Activated CD4-positive, alpha-beta T cell treated with anti-CD3 and anti-CD28 coated beads, Interleukin-10, Interleukin-2, amounts not matched to agents 100 ng/mL and 50 ng/mL, durations not matched to agents 16 hours and 8 hours (primary cell): ENCODE results near the gene TRDMT1.
A peak's percentile ranks its signal among the peaks of the same experiment; 100 is the strongest.

ENCODE experiments used
- DNase-seq: peaks from one replicate; pipeline ENCODE4 v3.0.0-alpha.2; 2020

TRDMT1 gene

DNA sequence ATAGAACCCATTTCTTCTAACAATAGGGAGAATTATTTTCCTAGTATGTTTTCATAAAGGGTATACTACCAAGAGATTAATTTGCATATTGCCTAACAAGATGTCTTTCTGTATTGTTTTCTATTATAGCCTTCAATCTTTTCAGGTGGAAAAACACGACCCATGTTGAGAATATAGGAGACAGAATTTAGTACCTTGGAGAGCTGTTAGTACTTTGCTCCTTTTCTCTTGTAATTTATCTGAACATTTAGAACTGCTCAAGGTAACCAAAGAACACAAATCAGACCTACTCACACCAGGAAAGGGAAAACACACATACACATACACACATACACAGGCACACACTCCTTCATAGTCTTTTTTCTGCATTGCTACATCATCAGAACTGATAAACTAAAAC lies 7.8 kb upstream of the TRDMT1 start:
- DNase-seq, result no peak

DNA sequence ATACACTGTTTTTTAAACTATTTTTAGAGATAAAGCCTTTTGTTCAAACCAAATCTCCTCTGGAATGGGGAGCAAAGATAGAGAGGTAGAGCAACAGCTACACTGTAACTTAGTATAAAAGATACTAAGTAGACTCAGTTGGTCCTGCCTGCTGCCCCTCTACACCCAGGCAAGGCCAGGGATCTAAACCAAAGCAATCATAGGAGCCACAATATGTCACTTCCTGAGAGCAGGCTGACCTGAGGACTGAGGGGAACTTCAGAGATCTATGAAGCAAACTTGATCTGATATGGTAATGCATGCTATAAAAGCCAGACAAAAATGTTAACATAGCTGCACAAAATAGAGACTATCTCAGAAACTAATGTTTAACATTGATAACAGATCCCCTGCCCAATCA lies 7.0 kb upstream of the TRDMT1 start:
- DNase-seq, result no peak

DNA sequence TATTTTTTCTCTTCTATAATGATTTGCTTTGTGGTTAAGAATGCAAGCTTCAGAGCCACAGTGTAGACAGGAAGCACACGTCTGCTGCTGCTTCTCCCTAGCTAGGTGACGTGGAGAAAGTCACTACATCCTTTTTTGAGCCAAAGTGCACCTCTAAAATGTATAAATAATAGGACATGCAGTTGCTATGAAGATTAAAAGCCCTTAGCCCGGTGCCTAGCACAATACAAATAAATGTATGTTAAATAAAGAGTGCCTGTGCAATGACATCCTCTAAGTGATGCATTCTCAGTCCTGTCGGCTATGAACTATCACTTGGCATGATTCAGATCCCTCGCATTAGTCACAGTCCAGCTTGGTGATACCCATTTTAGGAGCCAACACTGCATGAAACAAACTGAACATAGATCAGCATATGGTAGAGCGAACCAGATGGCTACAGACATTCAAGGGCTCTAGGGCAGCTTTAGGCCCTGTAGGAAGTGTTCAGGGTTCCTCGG lies 4.8 kb upstream of the TRDMT1 start:
- DNase-seq, result peak; percentile 80

DNA sequence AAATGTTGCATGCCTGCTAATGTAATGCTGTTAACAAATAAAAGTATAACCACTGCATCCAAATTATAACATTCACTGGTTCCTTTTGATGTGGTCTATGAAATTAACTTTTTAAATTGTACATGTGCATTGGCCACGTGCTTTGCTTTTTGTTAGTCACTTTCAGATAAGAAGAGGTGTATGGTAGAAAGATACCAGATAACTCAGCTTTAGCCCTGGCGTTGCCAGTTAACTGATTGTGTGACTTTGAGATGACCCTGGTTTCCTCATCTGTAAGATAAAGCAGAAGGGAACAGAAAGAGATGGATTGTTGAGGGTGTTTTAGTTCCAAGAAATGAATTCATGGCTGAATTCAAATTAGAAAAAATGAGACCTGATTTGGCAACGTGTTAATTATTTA lies 1.9 kb upstream of the TRDMT1 start:
- DNase-seq, result no peak

DNA sequence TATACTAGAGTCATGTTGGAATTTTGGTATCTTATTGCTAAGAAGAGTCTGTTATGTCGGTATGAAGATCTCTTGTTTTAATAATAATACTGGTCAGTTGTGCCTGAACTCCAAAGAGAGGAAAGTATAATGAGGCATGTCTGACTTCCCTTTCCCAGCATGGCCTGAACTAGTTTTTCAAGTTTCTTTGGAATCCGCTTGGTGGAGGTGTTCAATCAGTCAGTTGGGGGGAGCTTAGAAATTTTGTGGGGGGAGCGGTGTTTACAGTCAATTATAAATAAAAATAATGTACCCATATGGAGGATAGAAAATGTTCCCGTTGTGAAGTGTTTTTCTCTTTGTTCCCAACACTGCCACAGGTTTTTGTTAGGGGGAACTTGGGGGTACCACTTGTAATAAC lies 1.5 kb upstream of the TRDMT1 start:
- DNase-seq, result no peak

DNA sequence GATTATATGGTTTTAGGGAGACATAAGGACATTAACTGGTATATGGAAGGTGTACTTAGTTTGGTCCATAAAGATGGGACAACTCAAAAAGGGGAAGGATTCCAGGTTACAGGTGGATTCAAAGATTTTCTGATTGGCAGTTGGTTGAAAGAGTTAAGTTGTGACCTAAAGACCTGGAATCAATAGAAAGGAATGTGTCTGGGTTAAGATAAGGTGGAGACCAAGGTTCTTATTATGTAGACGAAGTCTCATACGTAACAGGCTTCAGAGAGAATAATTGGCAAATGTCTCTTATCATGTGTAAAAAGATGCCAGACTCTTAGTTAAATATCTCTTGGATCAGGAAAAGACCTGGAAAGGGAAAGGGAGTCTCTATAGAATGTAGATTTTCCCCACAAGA lies 1.0 kb upstream of the TRDMT1 start:
- DNase-seq, result no peak

DNA sequence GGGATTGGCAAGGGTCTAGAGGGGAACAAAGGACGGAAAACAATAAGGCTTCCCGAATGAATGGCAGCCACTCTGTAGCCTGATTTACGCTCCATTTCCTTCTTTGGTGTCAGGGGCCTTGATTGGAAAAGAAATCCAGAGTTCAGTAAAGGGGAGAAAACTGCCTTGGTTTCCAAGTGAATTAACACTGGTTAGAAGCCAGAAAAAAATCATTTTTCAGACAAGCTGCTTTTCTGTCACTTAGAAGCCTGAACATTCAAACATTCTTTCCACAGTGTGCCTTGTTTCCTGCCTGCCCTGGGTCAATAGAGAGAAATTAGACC lies 283 bp upstream of the TRDMT1 start:
- DNase-seq, result no peak

DNA sequence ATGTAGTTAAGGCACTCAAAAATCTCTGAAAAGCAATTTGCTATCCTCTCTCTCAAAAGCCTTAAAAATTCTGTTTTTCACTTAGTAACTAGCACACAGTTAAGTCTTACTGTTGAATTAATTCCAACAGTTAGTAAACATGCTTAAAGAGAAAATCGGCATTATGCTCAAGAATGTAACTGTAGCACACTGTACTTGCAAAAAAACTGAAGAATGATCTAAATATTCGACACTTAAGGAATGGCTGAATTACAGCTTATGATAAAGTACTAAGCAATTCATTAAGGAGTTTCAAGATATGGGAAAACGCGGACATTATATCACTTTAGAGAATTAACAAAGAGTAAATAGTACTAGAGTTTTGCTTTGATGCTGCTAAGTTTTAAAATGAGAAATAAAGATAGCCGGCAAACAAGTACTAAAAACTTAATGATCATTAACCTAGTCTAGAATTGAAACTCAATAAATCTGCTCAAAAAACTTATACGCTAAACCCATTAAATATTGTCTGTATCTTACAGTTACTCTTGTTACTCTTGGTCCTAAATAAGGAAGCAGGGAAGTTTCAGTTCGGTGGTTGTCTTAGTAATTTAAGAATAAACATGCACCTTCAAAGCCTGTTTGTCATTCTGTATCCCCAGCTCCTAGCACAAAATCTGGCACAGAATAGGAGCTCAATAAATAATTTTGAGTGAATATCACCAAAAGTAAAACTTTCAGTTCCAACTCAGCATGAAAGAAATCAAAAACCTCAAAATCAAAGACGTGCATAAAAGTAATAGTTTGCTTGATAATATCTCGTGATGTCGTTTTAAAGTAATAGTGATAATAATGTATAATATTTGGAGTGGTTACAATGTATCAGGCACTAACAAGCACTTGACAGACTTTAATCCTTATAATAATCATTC lies 1.2 kb downstream of the TRDMT1 start:
- DNase-seq, result peak; percentile 12

DNA sequence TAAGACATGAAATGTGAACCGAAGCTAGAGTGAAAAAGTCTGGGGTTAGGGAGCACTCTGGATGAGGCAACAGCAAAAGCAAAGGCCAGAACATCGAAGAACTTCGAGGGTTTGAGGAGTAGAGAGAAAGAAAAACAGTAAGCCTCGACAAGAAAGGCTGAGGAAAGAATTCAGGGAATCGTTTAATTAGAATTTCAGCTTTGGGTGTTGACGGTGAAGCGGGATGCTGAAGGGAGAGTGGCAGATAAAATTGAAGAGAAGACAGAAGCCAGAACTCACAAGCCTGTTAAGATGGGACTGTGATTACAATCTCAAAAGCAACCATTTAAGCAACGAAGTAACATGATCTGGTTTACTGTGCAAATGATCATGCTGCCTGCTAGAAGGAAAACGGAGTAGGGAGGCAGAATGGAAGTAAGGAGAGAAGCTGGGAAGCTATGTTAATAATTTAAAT lies 2.1 kb downstream of the TRDMT1 start:
- DNase-seq, result no peak

DNA sequence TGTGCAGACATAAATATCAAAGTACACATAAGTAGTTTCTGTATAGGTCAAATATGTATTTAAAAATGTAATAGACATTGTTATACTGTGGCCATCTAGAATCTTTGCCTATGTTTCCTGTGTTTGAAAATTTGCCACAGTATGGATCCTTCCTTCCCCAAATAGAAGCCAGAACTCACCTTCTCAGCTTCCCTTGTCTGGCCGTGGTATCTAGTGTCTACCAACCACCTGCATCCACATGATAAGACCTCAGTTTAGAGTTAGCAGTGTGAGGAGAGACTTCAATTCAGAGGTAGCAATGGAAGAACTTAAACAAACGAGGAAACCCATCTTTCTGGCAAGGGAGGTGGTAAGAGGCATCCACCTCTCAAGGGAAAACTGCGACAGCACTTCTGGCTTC lies 4.9 kb downstream of the TRDMT1 start:
- DNase-seq, result no peak

DNA sequence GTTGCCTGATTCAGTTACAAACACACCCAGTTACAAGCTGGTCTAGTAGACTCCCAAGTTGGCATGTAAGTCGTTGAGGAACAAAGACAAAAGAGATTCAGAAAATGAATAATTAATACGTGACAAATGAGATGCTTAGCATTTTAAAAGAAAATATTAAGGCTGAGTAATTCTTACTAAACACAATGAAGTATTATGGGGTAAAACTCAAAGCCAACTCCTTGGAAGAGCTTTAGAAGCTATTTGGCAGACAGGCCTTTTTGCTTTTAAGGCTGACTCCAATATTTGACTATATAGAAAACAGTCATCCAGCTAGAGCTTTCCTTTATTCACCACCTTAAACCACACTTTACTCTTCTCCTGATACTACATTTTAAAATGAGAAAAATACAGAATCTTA lies 5.4 kb downstream of the TRDMT1 start:
- no peak for DNase-seq

DNA sequence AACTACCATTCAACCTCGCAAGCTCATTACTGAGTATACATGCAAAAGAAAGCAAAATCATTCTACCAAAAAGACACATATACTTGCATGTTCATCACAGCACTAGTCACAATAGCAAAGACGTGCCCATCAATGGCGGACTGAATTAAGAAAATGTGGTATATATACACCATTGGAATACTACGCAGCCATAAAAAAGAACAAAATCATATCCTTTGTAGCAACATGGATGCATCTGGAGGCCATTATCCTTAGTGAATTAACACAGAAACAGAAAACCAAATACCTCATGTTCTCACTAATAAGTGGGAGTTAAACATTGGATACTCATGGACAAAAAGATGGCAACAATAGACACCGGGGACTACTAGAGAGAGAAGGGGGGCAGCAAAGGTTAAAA lies 6.4 kb downstream of the TRDMT1 start:
- no peak for DNase-seq

DNA sequence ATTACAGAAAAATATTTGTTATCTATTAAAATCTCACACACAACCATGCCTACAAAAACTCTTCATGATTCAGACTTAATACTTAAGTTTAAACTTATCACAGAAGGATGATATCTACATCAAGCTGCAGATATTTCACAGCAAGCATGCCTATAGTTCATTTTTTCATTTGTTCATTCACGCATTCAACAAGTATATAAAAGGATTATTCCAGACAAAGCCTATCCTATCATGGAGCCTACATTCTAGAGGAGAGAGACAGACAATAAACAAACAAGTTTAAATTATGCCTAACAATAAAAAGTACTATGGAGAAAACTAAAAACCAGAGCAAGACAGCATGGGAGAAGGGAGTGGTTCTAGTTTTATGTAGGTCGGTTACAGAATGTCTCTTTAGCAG lies 10.9 kb downstream of the TRDMT1 start:
- no peak for DNase-seq

DNA sequence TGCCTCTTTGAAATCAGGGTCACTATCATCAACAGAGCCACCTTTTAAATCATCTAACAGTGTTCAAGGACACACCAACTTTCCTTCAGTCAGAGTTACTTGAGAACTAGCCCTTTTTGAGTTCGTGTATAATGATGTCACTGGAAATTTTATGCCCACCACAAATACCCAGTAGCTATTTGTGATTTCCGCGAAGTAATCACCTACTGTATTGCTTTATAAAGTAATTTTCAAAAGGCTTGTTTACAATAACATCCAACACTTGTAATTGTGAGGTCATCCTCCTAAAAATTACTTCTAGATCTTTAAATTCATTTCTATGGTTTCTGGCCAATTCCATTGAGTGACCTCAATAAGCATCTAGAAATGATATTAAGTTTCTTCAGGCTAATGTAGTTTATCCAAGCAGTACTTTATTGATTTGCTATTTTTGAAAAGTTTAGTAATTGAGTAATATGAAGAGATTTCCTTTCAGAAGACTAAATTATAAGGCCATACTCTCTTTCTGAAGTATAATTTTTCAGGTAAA lies 12.8 kb downstream of the TRDMT1 start:
- no peak for DNase-seq

DNA sequence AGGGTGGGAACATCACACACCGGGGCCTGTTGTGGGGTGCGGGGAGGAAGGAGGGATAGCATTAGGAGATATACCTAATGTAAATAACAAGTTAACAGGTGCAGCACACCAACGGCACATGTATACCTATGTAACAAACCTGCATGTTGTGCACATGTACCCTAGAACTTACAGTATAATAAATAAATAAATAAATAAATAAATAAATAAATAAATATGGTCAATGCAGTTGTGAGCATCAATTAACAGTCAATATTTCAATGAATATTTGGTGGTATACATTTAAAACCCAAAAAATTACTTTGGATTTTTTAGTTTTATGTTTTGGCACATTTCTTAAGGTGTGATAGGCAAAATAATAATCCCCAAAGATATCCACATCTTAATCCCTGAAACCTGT lies 15.6 kb downstream of the TRDMT1 start:
- no peak for DNase-seq

DNA sequence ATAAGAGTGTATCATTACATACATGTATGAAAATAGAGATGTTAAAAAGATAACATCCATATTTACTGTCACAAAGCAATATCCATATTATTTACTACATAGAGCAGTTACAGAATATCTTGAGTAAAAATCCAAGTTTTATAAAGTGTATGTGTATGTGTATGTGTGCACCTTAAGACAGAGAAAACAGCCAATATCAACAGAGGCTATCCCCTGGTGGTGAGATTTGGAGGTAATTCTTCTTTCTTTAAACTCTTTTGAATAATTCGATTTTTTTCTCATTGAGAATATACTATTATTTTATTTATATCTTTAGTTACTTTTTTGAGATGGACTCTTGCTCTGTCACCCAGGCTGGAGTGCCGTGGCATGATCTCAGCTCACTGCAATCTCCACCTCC lies 18.4 kb downstream of the TRDMT1 start:
- no peak for DNase-seq

DNA sequence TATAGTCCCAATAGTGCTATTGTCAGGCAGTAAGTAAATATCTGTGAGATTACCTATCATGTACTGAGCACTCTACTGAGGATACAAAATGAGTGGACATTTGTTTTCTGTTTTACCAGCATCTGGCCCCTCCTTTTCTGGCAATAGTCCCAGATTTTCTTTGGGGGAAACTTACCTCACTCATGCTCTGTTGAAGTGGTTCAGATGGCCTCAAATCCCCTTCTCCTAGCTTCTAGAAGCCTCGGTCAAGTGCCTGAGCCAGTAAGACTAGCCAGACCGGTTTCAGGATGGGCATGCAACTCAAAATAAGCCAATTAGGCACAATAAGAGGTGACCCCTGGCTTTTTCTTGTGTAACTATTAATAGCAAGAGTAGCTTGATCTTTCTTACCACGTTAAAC lies 19.7 kb downstream of the TRDMT1 start:
- no peak for DNase-seq

DNA sequence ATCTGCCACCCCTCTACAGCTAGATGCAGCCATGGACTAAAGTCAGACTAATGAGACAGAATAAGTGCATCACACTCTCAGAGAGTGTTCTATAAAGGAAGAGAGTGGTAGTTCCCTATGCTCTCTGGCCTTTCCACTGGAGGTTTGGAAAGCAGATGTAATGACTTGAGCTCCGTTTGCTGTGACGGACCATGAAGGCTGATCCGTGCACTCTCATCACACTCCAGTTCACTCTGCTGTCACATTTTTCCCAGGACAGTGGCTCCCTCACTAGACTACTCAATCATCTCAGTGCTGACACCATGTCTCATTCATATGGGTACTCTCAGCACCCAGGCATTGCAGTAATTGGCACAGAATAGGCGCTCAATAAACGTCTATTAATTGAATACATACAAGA lies 20.4 kb downstream of the TRDMT1 start:
- DNase-seq, result no peak

DNA sequence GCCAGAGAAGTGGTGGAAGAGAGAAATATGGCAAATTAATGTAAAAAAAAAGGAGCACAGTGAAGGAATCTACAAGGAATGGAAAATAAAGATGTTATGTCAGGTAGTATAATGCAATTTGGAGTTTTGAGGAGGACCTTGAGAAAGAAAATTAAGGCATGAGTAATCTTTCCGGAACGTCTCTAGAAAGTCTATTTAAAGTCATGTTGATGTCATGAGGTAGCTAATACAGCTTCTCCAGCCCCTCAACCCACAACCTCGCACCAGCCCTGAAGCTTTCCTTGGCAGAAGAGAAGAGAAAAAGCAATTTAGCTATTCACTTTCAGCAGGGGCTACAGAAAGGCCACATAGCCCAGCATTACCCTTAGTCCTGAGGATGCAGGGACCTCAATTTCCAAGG lies 22.5 kb downstream of the TRDMT1 start:
- no peak for DNase-seq

DNA sequence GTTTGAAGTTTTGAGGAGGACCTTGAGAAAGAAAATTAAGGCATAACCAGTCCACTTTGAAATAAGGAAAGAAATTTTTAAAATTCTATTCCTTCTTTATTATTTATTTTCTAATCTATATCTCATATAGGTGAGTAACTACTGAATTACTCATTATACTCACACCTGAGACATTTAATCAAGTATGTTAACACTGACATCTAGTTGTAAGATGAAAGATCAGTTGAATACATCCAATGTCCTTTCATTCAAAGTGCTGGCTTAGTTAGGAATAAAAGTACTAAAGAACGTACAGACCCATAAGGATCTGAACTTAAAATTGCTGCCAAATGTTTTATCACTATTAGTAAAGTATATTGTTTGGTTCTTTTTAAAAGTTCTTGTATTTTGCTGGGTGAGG lies 23.5 kb downstream of the TRDMT1 start:
- DNase-seq, result no peak

DNA sequence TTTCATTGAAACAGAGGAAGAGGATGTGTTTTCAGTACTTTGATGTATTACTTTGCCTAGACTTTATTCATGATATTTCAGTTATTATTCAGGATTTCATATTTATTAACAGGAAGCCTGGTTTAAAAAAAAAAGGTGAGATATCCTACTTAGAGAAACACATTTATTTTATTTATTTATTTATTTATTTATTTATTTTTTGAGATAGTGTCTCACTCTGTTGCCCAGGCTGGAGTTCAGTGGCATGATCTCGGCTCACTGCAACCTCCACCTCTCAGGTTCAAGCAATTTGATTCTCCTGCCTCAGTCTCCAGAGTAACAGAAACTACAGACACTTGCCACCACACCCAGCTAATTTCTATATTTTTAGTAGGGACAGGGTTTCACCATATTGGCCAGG lies 24.5 kb downstream of the TRDMT1 start:
- DNase-seq, result no peak

DNA sequence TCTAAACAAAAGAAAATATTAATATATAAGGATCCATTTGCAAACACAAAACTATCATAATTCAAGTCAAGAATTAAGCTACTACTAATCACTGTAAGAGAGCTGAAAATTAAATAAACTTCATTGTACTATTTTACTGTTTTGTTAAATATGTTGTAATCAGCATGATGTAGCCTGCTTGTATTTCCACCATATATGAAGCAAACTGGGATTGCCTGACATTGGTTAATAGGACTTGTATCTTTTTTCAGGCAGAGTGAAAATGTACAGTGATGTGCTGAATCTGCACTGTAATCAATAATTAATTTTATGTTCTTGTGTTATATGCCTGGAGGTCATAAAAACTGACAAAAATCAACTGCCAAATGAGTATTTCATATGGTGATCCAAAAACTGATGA lies 25.4 kb downstream of the TRDMT1 start:
- DNase-seq, result no peak

DNA sequence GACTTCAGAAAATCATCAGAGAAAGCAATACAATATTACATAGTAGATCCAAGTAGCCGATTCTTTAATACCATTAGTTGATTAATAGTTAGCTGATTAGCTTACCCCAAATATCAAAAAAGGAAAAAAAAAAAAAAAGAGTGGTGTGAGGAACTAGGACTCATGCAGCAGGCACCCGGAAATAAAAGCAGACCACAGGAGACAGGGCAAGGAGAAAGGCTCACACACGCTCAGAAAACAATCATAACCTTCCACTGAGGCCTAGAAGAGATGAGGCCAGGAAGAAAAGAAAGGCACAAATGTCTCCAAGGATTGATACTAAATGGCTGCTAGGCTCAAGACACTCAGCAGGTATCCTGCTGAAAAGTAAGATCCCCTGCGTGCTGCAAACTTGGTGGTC lies 25.9 kb downstream of the TRDMT1 start:
- no peak for DNase-seq

DNA sequence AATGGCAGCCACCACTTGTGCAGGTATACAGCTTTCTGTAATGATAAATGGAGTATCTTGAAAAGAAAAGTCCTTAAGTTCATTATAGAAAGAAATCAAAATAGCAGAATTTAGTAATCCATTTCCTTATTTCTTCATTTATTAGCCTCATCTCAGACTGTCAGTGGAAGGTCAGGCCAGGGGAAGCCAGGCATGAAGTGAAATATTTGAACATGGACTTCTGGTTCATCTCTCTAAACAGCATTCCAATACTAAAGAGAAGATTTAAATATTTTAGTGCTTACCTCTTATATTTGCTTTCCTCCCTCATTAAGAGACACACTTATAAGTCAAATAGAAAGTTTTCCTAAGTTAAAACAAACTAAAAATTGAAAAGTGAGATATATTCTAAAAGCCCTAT lies 26.8 kb downstream of the TRDMT1 start:
- no peak for DNase-seq

DNA sequence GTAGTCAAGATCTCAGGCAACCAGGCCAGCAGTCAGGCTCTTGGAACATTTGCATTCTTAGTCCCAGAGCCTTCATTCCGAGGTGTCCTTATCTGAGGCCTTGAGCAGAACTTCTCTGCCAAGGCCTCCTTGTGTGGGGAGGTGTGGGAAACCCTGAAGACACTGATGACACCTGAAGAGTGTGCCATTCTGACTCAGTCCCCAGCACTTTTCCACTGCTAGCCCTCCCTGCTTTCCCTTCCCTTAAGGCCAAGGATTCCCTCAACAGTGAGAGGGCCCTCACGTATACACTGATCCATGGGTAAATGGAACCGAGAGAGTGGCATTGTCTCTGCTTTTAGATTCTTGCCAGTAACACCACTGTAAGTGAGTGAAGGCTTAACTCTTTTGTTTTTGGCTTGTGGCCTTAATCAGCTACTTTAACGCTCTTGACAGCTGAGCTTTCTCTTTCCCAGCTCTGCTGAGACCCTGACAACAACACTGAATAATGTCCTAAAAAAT lies 30.3 kb downstream of the TRDMT1 start:
- no peak for DNase-seq
